DND-41 (cell line): ENCODE results near the gene TMEM204.

Experiments used
- EZH2 ChIP-seq: IDR thresholded peaks from 3 replicates; pipeline ENCODE4 v1.6.1; 2012; ENCODE audit warnings: borderline replicate concordance, low read depth, mild to moderate bottlenecking, moderate library complexity, low read length, inconsistent platforms; ENCODE audit not compliant: severe bottlenecking
- TF ChIP-seq, protein P1 (sequence below): IDR thresholded peaks from 2 replicates; pipeline ENCODE4 v1.5.1; 2012; ENCODE audit warnings: borderline replicate concordance, low read length, moderate library complexity, mild to moderate bottlenecking; ENCODE audit not compliant: poor library complexity, severe bottlenecking; ENCODE audit errors: extremely low read depth

DNA sequence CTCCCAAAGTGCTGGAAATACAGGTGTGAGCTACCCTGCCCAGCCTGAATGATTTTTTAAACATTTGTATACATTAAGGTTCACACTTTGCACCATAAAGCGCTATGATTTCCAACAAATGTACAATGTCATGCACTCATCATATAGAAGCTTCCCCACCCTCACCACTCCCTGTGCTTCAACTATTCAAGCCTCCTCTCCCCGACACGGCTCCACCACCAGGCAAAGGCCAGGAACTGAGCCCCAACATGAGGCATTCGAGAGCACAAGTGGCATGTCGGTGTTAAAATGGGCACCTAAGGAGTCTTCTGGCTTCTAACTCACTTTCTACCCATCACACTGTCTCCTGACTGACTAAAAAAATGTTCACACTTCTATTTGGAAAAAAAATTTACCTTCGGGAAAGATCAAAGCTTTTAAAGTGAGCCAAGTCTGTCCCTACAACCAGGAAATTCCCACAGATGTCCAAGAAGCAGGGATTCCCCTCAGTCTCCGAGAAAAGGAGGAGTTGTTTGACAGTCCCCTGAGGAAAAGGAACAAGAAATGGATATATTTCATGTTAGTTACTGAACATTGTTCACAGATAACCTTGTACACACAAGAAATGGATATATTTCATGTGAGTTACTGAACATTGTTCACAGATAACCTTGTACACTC lies 37.7 kb downstream of the TMEM204 start:
- TF ChIP-seq EZH2 = no peak
- TF ChIP-seq, protein P1, sequence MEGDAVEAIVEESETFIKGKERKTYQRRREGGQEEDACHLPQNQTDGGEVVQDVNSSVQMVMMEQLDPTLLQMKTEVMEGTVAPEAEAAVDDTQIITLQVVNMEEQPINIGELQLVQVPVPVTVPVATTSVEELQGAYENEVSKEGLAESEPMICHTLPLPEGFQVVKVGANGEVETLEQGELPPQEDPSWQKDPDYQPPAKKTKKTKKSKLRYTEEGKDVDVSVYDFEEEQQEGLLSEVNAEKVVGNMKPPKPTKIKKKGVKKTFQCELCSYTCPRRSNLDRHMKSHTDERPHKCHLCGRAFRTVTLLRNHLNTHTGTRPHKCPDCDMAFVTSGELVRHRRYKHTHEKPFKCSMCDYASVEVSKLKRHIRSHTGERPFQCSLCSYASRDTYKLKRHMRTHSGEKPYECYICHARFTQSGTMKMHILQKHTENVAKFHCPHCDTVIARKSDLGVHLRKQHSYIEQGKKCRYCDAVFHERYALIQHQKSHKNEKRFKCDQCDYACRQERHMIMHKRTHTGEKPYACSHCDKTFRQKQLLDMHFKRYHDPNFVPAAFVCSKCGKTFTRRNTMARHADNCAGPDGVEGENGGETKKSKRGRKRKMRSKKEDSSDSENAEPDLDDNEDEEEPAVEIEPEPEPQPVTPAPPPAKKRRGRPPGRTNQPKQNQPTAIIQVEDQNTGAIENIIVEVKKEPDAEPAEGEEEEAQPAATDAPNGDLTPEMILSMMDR = no peak
